ENCODE measurements around the gene GNAQ.

DNA sequence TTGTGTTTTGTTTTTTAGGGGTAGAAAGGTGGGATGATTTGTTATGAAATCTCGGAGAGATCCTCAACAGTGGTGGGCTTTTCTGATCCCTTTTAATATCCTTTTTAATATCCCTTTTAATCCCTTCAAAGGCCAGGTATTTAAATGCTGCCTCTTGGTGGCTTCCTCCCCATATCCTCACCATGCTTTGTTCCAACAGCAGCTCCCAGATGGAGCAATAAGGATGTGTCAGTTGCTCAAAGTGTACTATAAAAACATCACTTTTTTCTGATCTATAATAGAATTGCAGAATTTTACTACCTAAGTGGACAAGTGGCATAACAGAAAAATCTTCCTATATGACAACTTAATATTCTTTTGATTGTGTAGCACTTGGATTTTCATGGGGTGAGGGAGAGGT, 160.1 kb downstream of the GNAQ start:
- TF ChIP-seq CTCF (conservative IDR thresholded peaks at IDR 0.05 in 1 of 2, IDR thresholded peaks at IDR 0.05 in 1 of 2; ENCODE audit: extremely low read depth in 1 of 2, insufficient read depth in 1 of 2, low read depth in 1 of 2, low read length in 2 of 2) (no peak), EZH2 (IDR thresholded peaks at IDR 0.05; ENCODE audit: borderline replicate concordance, low read length) (no peak)
